ENCODE data around the gene CYP27B1.
A peak's percentile ranks its signal among the peaks of the same experiment; 100 is the strongest.

The CYP27B1 gene

DNA sequence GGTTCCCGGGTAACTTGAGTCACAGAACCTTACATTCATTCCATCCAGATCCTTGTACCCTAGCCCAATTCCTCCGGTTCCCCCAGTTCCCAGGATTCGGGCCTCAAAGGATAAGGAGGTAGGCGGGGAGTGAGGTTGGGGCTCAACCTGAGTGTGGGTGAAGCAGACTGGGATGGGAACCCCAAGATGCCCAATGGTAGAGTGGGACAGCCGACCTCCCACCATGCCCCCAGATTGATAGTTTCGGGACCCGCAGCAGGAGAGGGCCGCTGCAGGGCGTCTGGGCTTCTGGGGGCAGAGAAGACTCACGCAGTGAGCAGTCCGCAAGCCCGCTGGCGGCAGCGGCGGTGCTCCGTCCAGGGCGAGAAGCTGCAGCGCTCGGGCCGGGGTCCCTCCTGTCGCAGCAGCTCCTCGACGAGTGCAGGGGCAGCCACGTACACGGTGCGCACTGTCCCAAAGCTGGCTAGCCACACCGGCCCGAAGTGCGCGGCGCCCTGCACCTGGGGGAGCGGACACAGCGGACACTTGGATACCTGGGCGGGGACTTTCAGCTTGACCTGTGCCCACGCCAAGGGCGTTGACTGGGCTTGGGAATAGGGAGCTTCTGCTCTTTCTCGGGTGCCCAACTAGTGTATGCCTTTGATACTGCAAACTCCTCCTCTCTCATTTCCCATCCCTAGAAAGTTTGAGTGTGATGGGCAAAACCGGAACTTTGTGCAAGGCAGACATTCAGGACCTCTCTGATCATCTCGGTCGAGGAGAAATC, 997 bp downstream of the CYP27B1 start:
- DNase-seq (ENCODE audit: low read depth in 3 of 3): no peak

DNA sequence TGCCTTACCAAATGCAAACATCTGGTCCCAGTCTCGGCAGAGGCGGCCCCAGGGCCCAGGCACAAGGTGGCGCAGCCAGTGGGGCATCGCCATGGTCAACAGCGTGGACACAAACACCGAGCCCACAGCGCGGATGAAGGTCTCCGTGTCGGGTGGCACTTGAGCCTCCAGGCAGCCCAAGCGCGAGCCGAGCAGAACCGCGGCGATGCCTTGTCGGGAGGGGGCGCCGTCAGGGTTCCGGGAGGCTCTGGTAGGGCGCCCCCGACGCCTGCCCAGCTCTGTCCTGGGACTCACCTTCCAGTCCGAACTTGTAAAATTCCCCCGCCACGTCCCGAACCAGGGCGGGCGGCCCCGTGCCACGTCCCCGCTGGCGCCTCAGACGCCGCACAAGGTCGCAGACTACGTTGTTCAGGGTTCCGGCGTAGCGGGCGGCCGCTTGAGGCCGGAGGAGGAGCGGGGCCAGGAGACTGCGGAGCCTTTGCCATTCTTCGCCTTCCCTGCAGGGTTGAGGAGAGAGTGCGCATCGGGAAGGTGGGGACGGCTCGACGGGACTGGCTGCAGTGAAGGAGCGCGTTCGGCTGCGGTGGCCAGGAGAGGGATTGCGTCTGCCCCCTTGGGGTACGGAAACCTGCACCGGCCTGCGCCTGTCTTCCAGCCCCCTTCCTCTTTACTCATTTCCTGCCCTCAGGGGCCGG, 1.7 kb downstream of the CYP27B1 start:
- DNase-seq (ENCODE audit: low read depth in 3 of 3): peak in 1 of 3 experiments; percentile 68

DNA sequence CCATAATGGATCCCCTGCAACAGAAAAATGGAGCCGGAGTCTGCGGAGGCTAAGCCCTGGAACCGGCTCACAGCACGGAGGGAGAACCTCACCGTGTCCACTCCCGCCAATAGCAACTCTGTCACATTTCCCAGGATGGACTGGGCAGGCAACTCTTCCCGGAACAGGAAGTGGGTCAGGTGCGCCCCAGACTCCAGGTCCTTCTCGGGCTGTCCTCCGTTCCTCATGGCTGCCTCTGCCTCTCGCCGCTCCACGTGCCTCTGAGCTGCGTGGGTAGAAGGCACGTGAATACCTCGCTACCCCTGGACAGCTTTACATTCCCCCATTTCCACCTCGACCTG, 2.2 kb downstream of the CYP27B1 start:
- DNase-seq (ENCODE audit: low read depth in 3 of 3): no peak

DNA sequence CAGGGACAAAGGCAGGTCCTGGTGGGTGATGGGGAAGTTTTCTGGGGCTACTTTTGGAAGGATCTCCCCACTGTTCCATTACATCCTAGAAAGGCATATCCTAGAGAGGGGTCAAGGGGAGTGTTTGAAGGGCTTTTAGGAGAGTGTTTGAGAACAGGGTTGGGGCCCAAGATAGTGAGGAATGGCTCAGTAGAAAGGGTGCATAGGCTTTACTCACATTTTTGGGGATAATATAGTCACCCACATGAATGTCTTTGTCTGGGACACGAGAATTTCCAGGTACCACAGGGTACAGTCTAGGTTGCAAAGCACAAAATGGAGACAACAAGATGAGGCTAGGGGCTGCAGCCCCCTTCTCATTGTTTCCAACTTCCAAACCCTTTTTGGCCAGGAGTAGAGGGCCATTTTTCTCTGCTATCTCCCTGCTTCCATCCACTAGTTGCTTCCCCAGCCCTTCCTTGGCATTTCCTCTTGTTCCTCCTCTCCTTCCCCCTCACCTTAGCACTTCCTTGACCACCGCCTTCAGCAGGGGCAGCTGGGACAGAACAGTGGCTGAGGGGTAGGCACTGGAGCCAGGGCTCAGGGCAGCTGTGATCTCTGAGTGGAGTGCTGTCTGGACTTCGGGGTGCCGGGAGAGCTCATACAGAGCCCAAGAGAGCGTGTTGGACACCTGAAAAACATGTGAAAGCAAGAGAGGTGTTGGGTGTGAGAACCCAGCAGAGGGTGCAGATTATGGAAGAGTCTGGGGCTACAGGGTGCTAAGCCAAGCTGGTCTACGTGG, 2.8 kb downstream of the CYP27B1 start:
- DNase-seq (ENCODE audit: low read depth in 3 of 3): no peak

DNA sequence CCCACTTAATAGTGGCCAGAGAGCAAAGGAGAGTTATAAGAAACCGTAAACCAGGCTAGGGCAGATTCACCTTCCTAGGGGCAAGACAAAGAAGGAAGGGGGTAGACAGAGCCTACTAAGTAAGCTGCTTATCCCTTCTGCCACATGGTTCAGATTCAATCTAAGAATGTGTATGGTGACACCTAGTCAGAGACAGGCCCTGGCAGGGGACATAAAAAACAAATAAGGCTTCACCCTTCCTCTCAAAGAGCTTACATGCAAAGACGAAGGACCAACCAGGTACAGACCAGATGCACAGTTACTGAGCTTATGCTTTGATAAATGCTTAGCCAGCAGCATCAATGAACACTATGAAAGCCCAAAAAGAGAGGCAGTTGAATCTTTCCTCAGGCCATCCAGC, 4.4 kb downstream of the CYP27B1 start:
- no peak for DNase-seq (ENCODE audit: low read depth in 3 of 3)

DNA sequence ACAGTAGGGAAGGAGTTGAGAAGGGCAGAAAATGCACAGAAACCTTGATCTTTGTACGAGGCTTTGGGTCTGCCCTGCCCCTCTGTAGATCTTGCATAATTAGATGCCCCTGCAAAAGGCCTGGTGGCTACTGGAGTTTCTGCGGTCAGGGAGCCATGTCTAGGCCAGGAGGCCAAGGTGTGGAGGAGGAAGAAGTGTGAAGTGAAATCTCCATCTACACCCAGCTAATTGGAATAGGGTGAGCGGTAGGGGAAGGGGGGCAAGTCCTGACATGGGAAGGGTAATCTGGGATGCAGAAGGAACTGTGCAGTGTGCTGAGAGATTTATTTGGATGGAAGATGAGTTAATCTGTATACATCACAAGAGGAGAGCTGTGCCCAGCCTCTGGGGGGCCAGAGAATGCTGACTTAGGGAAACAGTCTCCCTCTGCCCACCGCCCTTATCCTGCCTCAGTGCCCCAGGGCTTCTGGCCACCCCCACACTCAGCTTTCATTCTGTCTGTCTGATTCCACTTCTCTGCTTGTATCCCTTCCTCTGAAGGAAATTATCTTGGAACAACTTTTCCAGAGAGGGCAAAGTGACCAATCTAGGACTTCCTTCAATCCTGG, 5.4 kb downstream of the CYP27B1 start:
- no peak for DNase-seq (ENCODE audit: low read depth in 3 of 3)

DNA sequence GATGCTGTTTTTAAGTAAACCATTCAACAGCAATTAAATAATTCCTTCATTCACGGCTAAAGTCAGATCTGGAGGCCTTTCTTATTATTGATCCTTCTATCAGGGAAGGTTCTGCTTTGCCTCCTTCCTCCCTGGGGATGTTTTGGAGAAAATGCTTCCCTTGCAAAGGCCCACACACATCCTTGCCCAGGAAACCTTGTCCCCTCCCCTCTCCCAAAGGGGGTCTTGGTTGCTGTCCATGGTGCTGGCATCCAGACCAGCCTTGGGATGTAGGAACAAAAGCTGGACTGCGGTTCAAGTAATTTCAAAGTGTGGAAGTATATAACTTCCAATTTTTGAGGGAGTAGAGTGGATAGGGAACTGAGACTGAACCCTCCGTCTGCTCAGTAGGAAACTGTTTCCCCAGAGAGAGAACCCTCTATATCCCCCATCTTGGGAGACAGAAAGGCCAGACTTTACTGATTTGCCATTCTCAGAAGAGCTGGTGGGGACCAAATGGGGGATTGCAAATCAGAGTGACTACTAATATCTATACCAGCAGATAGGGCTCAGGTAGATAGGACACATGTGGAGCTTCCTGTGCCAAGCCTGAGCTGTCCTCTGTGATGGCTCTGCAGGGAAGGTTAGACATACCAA, 6.4 kb downstream of the CYP27B1 start:
- DNase-seq (ENCODE audit: low read depth in 3 of 3): no peak

DNA sequence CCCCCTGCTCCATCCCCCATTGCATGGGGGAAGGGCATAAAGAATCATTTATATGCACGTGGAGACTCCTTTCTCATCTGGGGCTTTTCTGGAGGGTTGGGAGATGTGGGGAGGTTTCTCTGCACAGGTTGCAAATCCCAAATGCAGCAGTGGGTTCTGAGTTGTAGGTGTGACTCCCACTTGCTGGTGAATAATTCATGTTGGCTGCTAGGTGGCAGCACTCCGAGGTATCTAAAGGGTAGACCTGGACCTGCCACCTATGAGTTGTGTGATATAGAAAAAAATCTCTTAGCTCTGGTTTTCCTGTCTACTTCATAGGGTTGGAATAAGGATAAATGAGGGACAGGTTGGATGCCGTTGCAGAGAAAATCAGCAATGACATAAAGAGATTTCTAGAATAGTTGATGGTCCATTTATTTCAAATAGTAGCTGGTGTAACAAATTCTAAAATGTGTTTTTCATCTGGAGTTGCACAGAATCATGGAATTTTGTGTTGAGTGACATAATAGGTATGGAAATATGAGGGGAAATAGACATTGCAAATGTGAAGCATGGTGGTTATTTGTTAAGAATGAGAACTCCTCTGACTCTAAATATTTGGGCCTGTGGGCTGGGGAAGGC, 7.4 kb downstream of the CYP27B1 start:
- DNase-seq (ENCODE audit: low read depth in 3 of 3): no peak

DNA sequence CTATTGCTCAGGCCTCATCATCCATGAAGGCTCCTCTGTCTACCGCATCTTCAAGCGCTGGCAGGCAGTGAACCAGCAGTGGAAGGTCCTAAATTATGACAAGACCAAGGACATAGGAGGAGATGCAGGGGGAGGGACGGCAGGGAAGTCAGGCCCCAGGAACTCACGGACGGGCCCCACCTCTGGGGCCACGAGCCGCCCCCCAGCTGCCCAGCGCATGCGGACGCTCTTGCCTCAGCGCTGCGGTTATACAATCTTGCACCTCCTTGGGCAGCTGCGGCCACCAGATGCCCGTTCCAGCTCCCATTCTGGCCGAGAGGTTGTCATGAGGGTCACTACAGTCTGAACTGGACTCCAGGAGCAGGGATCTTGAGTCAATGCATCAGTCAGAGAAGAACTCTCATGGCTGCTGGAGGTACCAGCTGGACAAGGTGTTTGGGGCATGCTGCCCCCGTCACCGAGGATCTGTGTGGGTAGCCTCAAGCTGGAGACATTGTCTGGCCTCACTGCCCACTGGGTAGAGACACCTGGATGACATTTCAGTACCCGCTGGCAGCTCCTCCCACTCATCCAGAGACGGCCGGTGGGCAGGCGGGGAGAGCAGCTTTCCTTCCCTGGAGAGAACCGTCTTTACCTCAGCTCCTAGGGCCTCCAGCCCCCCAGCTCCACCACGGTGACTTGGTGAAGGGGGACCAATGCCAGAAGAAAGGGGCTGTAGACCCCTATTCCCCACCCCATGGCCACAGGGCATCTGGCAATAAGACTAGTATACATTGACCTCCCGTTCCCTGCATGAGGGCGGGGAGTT, 8.1 kb downstream of the CYP27B1 start:
- DNase-seq (ENCODE audit: low read depth in 3 of 3): no peak

DNA sequence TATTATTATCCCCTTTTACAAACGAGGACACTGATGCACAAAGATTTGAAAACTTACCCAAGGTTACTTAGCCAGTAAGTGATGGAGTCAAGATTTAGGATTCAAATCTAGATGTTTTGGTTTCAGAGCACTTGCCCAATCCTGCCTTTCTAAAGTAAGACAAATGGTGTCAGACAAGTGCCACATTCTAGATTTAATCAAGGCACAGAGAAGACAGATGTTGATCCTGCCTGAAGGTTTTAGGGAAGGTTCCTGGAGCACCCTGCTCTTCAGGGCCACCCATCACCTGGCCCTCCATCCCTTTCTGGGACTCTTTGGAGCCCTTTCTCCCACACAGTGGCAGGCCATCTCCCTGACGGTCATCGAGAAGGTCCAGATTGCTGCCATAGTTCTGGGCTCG, 9.1 kb downstream of the CYP27B1 start:
- no peak for DNase-seq (ENCODE audit: low read depth in 3 of 3)

DNA sequence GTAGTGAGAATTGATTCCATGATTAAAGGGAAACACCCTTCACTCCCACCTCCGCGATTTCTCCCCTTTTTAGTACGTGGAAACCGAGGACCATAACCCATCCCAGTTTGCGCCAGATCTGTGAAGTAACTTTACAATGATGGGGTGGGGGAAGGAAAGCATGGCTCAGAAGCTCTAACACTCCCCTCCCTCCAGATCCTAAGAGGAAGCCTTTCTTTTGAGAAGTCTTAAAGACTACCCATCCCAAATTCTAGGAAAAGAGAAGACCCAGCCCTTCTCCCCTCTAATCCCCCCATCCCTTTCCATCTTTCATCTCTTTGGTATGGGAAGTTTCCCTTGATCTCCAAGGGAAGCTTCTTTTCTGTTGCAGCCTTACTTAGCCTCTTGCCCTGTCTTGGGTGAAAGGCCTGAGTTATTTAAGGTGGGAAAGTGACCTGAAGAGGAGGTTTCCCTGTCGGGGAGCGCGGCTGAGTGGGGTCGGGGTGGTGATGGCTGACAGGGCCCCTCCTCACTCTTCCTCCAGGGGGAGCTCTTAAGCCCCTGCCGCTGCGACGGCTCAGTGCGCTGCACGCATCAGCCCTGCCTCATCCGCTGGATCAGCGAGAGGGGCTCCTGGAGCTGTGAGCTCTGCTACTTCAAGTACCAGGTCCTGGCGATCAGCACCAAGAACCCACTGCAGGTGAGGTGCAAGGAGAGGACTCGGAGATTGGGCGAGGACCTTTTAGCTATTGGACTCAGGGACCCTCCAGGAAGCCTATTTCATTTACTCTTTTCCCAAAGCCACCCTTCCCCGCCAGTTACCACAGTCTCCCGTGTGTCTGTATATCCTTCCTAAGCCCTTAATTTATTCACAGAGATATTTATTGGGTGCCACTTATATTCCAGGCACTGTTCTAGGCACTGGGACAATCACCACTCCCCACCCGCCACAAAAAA, 10.2 kb downstream of the CYP27B1 start:
- peak in 1 of 3 experiments; percentile 73 for DNase-seq (ENCODE audit: low read depth in 3 of 3)

DNA sequence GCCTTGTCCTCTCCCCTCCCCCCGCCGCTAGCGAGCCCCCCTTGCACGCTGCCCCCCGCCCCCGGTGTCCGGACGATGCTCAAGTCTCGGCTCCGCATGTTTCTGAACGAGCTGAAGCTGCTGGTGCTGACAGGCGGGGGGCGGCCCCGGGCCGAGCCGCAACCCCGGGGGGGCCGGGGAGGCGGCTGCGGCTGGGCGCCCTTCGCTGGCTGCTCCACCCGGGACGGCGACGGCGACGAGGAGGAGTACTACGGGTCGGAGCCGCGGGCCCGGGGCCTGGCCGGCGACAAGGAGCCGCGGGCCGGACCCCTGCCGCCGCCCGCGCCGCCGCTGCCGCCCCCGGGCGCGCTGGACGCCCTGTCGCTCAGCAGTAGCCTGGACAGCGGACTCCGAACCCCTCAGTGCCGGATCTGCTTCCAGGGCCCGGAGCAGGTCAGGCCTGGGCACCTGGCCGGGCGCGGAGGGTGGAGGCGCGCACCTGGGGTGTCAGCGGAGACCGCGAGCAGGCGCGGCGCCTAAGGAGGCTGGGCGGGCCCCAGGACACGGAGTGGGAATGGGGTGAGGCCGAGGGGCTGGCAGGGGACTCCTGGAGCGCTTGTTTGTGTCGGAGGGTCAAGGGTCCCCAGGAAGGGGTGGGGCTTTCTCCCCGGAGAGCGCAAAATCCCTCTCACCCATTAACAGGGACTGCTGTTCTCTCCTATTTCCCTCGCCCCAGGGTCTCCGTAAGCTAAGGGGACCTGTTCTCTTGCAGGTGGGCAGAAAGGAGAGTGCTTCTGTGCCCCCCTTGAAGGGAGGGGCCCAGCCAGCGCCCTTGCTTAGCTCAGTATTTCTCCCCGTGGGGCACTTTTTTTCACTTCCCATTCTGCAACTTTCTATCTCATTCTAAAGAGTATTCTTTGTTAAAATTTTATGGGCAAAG, 11.2 kb downstream of the CYP27B1 start:
- no peak for DNase-seq (ENCODE audit: low read depth in 3 of 3)

DNA sequence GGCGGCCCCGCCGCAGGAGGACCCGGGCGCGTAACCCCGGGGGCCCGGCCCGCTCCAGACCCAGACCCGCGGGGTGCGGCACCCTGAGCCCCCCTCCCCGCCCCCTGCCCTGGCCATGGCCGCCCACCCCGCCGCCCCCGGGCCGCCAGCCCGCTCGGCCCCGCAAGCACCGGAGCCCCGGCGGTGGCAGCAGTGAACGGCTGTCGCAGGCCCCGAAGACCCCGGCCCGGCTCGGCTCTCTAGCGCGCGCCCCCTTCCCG, 11.8 kb downstream of the CYP27B1 start:
- no peak for DNase-seq (ENCODE audit: low read depth in 3 of 3)

DNA sequence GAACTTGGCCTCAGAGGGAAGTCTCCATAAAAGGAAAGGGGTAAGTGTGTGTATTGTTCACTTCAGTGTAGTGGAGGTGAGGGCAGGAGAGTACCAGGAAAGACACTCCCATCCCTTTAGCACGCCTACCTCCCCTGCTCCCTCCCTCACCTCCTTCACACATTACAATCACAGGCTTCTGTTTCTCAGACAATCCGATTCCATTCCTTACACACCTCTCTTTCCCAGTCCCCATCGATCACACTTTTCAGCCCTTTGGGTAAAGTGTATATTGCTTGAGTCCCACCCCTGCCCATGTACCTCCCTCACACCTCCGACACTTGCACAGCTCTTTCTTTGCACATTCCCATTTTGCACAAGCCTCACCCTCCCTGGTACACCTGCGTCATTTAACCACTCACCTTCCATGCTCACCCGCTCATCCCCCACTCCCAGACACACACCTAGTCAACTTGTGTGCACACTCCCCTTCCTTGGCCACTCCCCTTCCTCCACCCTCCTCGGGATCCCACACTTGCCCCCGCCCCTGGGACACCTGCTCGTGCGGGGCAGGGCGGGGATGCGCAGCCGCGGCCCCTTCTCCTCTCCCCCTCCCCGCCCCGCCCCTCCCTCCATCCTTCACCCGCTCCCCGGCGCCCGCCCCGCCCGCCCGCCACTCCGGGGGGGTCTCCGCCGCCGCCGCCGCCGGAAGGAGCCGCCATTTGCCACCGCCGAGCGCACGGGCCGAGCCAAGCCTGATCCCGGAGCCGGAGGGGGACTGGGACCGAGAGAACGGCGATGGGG, 12.3 kb downstream of the CYP27B1 start, which contains the start of gene MARCHF9:
Gene MARCHF9, plus strand, starts transcription at position 693 of the 783 bp plus-strand sequence. CDS start 426 bp downstream, outside the sequence.
- DNase-seq (ENCODE audit: low read depth in 3 of 3): peak in 2 of 3 experiments; percentile 68 to 90

DNA sequence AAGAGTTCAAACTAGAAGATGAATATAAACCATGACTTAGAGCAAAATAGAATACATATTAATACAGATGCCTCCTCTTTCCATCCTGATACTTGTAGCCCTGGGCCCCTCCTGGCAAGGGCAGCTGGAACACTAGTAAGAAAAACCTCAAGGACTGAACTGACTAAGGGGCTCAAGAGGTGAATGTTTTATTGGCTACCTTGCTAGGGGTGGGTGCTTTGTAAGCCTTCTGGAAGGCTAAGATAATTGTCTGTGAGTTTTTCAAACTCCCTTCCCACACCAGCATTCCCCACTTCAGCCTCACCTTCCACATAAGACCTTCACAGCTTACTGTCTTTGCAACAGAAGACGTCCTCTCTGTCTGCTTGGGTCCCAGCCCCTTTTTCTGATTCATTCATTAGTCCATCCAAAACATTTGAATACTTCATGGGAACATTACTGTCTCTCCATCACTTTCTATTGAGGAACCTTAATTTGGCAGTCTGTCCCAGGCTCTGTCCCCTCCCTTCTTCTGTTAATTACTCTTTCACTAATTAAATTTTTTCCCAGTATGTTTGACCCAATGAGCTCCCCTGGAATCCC, 13.0 kb downstream of the CYP27B1 start:
- no peak for DNase-seq (ENCODE audit: low read depth in 3 of 3)

DNA sequence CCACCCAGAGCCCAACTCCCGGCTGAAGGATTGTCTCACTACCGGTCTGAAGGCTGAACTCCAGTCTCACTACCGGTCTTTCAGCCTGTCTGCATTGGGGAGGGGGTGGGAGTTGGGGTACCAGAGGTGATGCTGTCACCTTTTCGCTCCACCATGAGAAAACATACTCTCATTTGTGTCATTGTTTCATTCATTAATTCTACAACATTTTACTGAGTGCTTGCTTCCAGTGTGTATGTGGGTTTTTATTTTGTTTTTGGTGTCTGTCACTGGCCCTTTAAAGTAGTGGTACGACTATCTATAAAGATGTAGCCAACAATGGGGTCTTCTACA, 14.2 kb downstream of the CYP27B1 start:
- DNase-seq (ENCODE audit: low read depth in 3 of 3): no peak
